HK-2 (cell line): Measurements from ENCODE around the gene TBRG4.

Source experiments
- DNase-seq: peaks from one replicate; pipeline ENCODE4 v3.0.0-alpha.2; 2018; ENCODE audit not compliant: unreplicated experiment

Gene TBRG4

GRCh38 chr7:45074528-45075354 is 36.8 kb downstream of the TBRG4 start:
- DNase-seq = no peak

- no peak for DNase-seq
These were observed 37.5 kb downstream of the TBRG4 start for GRCh38 chr7:45073786-45074527.

GRCh38 chr7:45073031-45073785 is 38.3 kb downstream of the TBRG4 start:
- DNase-seq = no peak

GRCh38 chr7:45072131-45073030 is 39.1 kb downstream of the TBRG4 start:
- no peak for DNase-seq

- no peak for DNase-seq
These were observed 40.0 kb downstream of the TBRG4 start for GRCh38 chr7:45071528-45071927.

GRCh38 chr7:45070254-45070642 is 41.2 kb downstream of the TBRG4 start:
- no peak for DNase-seq

GRCh38 chr7:45069444-45070253 is 41.8 kb downstream of the TBRG4 start:
- no peak for DNase-seq

GRCh38 chr7:45068236-45069023 is 43.1 kb downstream of the TBRG4 start:
- no peak for DNase-seq

- DNase-seq = no peak
These were observed 43.9 kb downstream of the TBRG4 start for GRCh38 chr7:45067582-45067981.

- DNase-seq = no peak
These were observed 45.1 kb downstream of the TBRG4 start for GRCh38 chr7:45066409-45066808.

GRCh38 chr7:45065031-45065995 is 46.2 kb downstream of the TBRG4 start:
- no peak for DNase-seq

- no peak for DNase-seq
These were observed 47.3 kb downstream of the TBRG4 start for GRCh38 chr7:45064047-45064725.

- DNase-seq = no peak
These were observed 49.6 kb downstream of the TBRG4 start for GRCh38 chr7:45061806-45062425.

GRCh38 chr7:45061352-45061751 is 50.1 kb downstream of the TBRG4 start:
- DNase-seq = no peak

GRCh38 chr7:45060295-45060694 is 51.2 kb downstream of the TBRG4 start:
- DNase-seq = no peak

- no peak for DNase-seq
These were observed 53.6 kb downstream of the TBRG4 start for GRCh38 chr7:45057878-45058277.

- no peak for DNase-seq
These were observed 55.8 kb downstream of the TBRG4 start for GRCh38 chr7:45055594-45056219.
